ENCODE data around the gene KRT36.

- TF ChIP-seq POLR2A (IDR thresholded peaks at IDR 0.05) (no peak), CTCF (IDR thresholded peaks at IDR 0.05 in 8 of 11, conservative IDR thresholded peaks at IDR 0.05 in 3 of 11) (no peak)
Measured at GRCh38 chr17:41466988-41467387, 22.7 kb downstream of the KRT36 start, which contains the start of gene KRT32.

All from spleen (tissue), 7 donors.